GM12873 (cell line): ENCODE data around the gene MPP1.

ENCODE experiments used
- TF ChIP-seq, protein P1 (sequence below): IDR thresholded peaks from 2 replicates; pipeline ENCODE4 v1.5.1; 2012; ENCODE audit warnings: low read depth, mild to moderate bottlenecking, moderate library complexity, low read length, control low read depth; ENCODE audit not compliant: insufficient read depth; ENCODE audit errors: missing control alignments

Gene MPP1

DNA sequence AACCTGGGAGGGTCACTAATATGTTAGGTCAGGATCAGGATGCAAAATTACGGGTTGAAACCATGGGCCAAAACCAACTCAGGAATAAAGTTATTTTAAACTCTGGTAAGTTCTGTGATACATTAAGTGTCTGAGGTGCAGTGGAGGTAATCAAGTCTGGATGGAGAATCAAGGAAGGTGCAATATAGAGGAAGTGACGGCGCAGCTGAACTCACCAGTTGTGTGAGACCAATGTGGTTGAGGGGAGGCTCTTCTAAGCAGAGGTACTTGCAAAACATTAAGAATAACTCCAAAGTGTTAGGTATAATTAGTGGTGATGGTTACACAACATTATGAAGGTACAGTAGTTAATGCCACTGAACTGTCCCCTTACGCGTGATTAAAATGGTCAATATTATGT is 74.1 kb downstream of the MPP1 start:
- TF ChIP-seq, protein P1, sequence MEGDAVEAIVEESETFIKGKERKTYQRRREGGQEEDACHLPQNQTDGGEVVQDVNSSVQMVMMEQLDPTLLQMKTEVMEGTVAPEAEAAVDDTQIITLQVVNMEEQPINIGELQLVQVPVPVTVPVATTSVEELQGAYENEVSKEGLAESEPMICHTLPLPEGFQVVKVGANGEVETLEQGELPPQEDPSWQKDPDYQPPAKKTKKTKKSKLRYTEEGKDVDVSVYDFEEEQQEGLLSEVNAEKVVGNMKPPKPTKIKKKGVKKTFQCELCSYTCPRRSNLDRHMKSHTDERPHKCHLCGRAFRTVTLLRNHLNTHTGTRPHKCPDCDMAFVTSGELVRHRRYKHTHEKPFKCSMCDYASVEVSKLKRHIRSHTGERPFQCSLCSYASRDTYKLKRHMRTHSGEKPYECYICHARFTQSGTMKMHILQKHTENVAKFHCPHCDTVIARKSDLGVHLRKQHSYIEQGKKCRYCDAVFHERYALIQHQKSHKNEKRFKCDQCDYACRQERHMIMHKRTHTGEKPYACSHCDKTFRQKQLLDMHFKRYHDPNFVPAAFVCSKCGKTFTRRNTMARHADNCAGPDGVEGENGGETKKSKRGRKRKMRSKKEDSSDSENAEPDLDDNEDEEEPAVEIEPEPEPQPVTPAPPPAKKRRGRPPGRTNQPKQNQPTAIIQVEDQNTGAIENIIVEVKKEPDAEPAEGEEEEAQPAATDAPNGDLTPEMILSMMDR, result no peak

DNA sequence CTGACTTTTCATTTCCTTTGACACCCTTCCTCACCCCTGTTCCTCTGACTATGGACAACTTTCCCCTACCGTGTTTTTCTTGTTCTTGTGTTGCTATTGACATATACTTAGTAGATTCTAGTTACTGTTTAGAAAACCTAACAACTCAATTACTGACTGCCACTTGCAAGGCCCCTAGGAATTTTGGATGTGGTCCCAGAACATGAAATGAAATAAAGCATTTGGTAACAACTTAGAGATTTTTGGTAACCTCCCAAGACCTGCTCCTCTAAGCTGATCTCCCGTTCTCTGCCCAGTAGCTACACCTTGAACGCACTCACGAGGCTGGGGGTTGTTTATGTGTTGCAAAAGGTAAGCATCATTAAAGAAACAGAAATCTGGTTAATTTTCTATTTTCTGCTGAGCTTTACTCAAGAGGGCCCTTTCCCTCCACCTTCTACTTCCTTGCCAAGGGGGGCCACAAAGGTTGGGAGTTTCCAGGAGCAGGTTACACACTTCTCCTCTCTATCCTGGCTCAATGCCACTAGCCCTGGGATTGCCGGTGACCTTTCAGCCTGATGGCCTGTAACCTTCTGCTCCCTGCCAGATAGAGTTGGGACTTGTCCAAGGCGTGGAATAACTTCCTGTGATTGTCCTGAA is 74.9 kb downstream of the MPP1 start:
- TF ChIP-seq, protein P1, result no peak

DNA sequence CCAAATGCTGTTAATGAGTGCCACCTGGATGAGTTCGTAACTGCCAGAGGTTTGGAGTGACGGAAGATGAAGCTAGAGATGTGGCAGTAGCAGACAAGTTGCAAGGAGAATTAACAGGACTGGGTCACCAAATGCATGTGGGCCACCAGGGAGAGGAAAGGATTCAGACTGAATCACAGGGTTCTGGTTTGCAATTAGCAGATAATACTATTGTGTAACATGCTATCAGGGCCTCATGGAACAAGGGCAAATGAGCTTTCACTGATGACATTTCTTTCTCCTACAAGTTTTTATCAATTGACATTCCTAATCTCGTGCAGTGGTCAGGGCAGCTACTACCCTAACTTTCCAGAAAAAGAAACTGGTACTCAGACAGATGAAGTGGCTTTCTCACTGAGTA is 75.8 kb downstream of the MPP1 start:
- TF ChIP-seq, protein P1, result no peak
